ENCODE data around the gene RPL22. TPM values are rescaled to one million over a fixed set of nuclear protein-coding genes. Genes with fewer than 3 reads are reported as not detected.

Gene RPL22
- polyA plus RNA-seq, 1 experiment, result 76.9 TPM

DNA sequence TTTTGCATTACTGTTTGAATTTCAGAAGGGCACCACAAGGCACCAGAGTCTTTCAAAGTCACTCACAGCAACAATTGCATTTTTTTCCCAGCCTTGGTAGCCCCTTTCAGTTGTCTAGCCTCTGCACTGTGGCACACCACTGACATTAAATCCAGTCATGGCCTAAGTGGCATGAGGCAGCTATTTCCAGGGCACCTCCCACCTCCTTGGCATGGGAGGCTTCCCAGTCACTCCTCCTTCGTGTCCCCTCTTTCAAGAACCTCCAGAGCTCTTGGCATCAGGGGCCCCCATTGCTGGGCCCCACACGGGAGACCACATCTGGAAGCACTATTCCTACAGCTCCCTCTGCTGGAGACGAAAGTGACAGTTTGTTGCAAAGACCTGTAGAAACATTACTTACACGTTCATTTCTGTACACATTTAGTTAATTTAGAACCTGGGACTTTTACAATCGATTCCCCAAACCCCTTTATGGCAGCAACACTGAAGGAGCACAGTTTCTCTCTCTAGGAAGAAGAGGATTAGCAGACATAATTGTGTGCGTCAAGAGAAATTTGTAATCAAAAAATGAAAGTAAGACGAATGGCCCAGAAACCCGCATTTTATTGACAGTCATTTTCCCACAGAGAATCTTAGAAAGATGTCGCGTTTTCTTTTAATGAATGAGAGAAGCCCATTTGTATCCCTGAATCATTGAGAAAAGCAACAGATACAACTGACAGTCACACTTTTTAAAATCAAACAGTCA, 13.6 kb downstream of the RPL22 start:
- TF ChIP-seq, protein P1, sequence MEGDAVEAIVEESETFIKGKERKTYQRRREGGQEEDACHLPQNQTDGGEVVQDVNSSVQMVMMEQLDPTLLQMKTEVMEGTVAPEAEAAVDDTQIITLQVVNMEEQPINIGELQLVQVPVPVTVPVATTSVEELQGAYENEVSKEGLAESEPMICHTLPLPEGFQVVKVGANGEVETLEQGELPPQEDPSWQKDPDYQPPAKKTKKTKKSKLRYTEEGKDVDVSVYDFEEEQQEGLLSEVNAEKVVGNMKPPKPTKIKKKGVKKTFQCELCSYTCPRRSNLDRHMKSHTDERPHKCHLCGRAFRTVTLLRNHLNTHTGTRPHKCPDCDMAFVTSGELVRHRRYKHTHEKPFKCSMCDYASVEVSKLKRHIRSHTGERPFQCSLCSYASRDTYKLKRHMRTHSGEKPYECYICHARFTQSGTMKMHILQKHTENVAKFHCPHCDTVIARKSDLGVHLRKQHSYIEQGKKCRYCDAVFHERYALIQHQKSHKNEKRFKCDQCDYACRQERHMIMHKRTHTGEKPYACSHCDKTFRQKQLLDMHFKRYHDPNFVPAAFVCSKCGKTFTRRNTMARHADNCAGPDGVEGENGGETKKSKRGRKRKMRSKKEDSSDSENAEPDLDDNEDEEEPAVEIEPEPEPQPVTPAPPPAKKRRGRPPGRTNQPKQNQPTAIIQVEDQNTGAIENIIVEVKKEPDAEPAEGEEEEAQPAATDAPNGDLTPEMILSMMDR (IDR thresholded peaks at IDR 0.05; ENCODE audit: insufficient read depth, low read depth, low read length), result peak; percentile 62
- POLR2A ChIA-PET, result no interaction called here
- CTCF ChIA-PET, result interaction anchor here (0.8 to 1.4 kb wide), 13 partner anchors 9 to 161 kb away, joined by 3 to 17 read pairs (median 4); partner anchors contain the start of gene RNF207
- no peak overlapping the region for H3K4me3 ChIP-seq (ENCODE audit: low read depth, low read length)
- DNase-seq (ENCODE audit: low read depth), result no peak
- H3K36me3 ChIP-seq (ENCODE audit: control insufficient read depth, insufficient read depth, low read length), result peaks cover 1% of the 10 kb centered on the region; the same call in 1 of the 2 replicates
- peaks cover under 1% of the 10 kb centered on the region; the same call in 1 of the 2 replicates for H3K27me3 ChIP-seq (ENCODE audit: control insufficient read depth, insufficient read depth, low read length)

DNA sequence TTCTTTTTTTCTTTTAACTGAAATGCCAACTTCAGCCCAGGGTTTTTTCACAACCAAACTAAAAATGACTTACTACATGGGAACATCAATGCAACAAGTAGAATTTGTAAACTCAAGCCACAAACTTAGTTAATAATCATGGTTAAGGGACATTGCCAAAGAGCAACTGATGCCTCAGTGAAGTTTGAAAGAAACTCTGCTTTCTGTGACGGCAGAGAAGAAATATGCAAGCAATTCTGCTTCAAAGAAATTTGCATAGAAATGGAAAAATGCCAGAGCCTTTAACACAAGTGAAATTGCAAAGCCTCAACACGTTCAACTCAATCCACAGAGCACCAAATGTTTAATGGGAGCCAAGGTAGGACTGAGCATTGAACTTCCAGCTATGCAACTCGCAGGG, 14.2 kb downstream of the RPL22 start:
- POLR2A ChIA-PET, result no interaction called here
- DNase-seq (ENCODE audit: low read depth), result peak; percentile 63
- CTCF ChIA-PET, result interaction anchor here (0.8 to 1.4 kb wide), 12 partner anchors 8 to 161 kb away, joined by 3 to 17 read pairs (median 4); partner anchors contain the start of gene RNF207
- Histone ChIP-seq H3K4me3 (ENCODE audit: low read depth, low read length) (no peak overlapping the region), H3K36me3 (ENCODE audit: control insufficient read depth, insufficient read depth, low read length) (peaks cover 1% of the 10 kb centered on the region; the same call in 1 of the 2 replicates), H3K27me3 (ENCODE audit: control insufficient read depth, insufficient read depth, low read length) (peaks cover 3% of the 10 kb centered on the region; the same call in 1 of the 2 replicates)
- TF ChIP-seq, protein P1 (IDR thresholded peaks at IDR 0.05; ENCODE audit: insufficient read depth, low read depth, low read length), result no peak

DNA sequence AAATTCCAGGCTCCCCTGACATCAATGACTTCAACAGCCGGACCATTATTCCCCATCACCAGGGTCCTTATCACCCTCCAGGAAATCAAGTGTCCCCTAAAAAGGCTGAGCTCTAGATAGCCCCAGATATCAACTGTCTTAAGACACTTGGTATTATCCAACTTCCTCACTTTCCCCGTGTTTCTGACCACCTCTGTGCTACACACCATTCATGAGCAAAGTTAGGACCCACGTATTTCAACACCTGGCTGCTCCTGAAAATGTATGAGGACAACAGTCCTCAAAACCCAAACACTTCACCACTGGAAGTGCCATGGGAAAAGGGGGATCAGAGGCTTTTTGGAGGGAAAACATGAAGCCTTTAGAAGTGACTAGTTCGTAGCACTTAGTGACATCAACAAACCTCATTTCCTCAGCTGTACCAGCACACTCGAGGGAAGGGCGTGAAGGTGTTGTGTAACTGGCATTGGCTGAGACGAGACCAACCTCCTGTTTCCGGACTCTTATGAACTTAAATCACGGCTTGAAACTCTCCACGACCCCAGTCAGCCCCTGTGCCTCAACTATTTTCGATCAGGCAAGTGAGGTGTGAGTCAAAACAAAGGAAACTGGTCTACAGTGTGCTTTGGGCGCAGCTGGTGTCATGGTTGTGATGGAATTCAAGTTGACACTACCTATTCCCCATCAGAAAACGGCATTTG, 15.2 kb downstream of the RPL22 start:
- no peak overlapping the region for H3K4me3 ChIP-seq (ENCODE audit: low read depth, low read length)
- H3K36me3 ChIP-seq (ENCODE audit: control insufficient read depth, insufficient read depth, low read length), result no peaks in the 10 kb centered on the region; the same call in 1 of the 2 replicates
- POLR2A ChIA-PET, result no interaction called here
- TF ChIP-seq, protein P1 (IDR thresholded peaks at IDR 0.05; ENCODE audit: insufficient read depth, low read depth, low read length), result no peak
- no peak for DNase-seq (ENCODE audit: low read depth)
- CTCF ChIA-PET, result interaction anchor here (0.9 kb wide), 1 partner anchor 16 kb away, joined by 3 read pairs; no protein-coding TSS in a partner anchor
- H3K27me3 ChIP-seq (ENCODE audit: control insufficient read depth, insufficient read depth, low read length), result peaks cover 3% of the 10 kb centered on the region; the same call in 1 of the 2 replicates

DNA sequence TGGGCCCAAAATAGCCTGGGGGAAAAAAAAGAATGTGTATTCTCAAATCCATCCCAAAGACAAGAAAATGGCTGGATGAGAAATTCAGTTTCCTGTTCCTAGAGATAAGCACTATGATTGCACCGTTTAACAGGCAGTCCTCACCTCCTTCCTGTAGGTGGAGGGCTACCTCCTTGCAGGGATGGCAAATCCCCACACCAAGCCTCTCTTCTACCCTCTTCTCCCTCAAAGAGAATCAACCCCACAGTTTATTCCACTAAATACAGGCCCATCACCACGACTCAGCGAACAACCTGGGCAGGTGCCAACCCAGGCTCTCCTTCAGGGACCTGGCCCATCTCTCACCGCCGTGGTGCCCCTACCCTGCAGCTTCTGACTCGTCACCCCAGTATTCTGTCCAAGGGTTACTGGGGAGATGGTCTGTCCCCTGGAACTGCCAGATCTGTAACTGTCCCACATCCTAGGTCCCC, 15.8 kb downstream of the RPL22 start:
- DNase-seq (ENCODE audit: low read depth), result no peak
- Histone ChIP-seq H3K4me3 (ENCODE audit: low read depth, low read length) (no peak overlapping the region), H3K36me3 (ENCODE audit: control insufficient read depth, insufficient read depth, low read length) (no peaks in the 10 kb centered on the region; the same call in 1 of the 2 replicates), H3K27me3 (ENCODE audit: control insufficient read depth, insufficient read depth, low read length) (peaks cover 8% of the 10 kb centered on the region)
- POLR2A ChIA-PET, result no interaction called here
- TF ChIP-seq, protein P1 (IDR thresholded peaks at IDR 0.05; ENCODE audit: insufficient read depth, low read depth, low read length), result no peak
- CTCF ChIA-PET, result interaction anchor here (0.9 to 1.5 kb wide), 2 partner anchors 15 to 75 kb away, joined by 3 read pairs; no protein-coding TSS in a partner anchor

DNA sequence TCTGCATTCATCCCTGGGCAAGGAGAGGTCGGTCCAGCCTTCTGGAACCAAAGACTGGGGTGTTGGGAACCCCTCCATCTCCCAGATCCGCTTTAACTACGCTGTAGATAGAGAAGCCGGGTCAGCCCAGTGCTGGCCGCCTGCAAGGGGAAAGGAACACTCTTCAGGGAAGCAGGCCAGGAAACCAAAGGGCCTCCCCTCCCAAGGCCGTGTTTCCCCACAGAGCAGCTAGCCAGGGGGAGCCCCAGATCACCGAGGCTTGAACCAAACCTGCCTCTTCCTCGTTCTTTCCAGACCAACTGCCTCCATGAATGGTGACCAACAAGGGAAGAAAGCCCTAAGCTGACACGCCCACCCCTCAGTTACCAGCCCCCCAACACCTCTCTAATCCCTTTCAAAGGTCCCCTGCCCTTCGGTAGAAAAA, 18.0 kb downstream of the RPL22 start:
- TF ChIP-seq, protein P1 (IDR thresholded peaks at IDR 0.05; ENCODE audit: insufficient read depth, low read depth, low read length), result 0 out of 2 replicates have a peak, but pooled peaks have one; percentile 16
- no peaks in the 10 kb centered on the region; the same call in 1 of the 2 replicates for H3K36me3 ChIP-seq (ENCODE audit: control insufficient read depth, insufficient read depth, low read length)
- H3K4me3 ChIP-seq (ENCODE audit: low read depth, low read length), result no peak overlapping the region
- ChIA-PET CTCF (interaction anchor here (1.3 kb wide), 1 partner anchor 26 kb away, joined by 3 read pairs; no protein-coding TSS in a partner anchor), POLR2A (no interaction called here)
- H3K27me3 ChIP-seq (ENCODE audit: control insufficient read depth, insufficient read depth, low read length), result peaks cover 24% of the 10 kb centered on the region
- no peak for DNase-seq (ENCODE audit: low read depth)

Data from BJ (cell line).